HG02840 (cell line): ENCODE results near the gene TNIP1.

ENCODE experiments used
- ATAC-seq: cut with Tn5 transposase; IDR thresholded peaks from one replicate; pipeline ENCODE4 v1.9.1; 2021; ENCODE audit warnings: mild to moderate bottlenecking, moderate library complexity, moderate number of reproducible peaks; ENCODE audit not compliant: unreplicated experiment, low FRiP score

TNIP1 gene

DNA sequence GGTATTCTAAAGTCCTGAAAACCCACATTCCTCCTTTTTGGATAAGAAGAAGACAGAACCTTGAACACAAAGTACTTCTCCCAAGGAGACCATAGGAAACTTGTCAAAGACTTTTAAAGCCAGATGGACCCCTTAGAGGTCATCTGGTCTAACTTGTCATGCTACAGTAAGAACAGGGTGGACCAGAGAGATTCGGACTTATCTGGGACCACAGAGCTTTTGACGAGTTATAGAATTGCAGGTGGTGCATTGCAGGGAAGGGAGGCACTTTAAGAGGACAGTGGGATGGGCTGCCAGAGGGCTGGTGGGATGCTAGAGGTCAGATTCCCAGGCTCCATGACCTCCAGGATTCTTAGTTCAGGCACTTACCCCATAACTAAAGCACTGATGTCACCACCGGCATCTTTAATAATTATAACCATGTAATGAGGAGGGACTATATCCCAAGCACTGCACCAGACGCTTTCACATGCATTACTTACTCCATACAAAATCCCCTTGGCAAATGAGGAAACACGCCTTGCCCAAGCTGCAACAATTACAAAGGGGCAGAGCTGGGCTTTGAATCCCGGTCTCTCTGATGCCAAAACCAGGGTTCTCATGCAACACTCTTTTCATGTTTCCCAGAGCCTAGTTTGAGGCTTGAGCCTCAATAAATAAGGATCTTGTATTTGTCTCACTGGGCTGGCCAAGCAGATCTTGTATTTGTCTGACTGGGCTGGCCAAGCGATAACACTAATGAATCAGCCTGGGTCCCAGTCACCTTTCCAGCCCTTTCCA, 73.2 kb downstream of the TNIP1 start:
- ATAC-seq: no peak

DNA sequence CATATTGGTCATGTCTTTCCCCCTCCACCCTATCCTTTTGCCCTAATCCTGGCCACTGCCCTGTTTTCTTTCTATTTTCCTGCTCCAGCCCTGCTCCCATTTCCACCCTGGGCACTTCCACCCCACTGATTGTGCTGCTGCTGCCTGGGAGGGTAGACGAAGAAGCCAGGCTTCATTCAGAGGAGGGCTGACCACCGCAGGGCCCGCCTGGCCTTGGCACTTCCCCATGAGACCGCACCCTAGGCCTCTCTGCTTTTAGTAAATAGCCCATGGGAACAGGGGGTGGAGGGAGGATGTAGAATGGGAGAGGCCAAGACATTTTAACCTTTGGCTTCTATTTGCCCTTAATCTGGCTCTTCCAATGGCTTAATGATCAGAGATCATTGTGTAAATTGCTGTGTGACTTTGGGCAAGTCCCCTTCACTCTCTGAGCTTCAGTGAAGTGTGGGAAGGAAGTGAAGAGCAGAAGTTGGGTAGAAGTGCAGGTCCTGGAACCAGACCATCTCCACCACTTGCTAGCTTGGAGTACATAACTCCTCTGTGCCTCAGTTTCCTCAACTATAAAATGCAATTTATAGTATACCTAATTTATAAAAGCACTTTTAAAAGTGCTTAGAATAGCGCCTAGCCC, 74.0 kb downstream of the TNIP1 start:
- ATAC-seq: no peak

DNA sequence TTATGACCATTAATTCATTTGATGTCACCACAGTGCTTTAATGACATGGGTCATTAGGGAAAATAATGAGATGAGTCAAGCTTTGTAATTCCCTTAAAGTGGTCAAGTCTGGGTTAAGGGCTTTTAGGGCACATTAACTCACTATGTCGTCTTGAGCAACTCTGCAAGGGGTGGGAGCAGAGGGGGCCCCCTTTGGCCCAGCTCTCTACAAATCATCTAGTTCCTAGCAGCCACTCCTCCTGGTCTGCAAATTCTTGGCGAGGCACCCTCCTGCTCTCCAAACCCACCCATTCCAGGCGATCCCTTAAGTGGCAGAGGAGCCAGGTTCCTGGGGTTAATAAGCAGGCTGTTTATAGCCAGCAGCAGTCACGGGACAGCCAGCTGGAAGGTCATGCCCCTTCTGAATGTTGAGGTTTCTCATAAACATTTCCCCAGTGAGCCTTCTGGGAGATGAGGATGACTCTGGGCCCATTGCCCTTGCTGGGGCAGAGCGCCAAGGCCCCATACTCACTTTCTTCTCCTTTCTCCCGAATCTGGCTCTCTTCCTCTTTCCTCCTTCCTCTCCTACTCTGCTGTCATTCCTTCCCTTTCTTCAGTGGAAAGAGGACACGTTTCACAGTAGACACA, 74.8 kb downstream of the TNIP1 start:
- ATAC-seq: no peak

DNA sequence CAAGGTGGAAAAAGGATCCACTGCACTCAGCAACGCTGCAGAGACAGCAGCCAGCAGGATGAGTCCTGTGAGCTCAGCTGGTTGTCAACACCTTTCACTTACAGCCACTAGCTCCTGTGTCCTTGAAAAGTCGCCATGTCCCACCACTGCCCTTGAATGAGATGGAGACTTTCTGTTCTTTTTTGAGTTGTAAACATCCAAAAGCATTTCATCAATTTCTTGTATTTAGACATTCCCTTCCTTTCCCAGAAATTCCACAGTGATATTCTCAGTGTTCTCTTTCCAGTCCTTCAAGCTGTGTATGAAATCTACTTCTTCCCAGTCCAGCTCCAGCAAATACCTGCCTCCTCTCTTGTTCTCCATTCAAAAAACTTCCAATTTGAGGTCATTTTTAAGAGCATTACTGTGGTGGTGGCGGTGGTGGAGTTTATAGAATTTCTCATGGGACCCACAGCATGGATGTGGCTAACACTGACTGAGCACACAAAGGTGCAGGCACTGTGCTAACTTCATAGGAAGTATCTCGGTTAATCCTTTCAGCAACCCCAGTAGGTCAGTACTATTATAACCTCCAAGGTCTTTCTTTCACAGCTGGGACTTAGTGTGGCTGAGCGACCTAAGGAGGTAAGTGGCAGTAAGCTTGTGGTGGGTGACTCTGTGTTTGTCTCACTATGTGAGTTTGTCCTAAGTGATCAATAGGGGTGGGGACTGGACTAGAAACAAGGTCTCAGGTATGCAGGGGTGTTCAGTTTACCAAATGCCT, 75.5 kb downstream of the TNIP1 start:
- no peak for ATAC-seq

DNA sequence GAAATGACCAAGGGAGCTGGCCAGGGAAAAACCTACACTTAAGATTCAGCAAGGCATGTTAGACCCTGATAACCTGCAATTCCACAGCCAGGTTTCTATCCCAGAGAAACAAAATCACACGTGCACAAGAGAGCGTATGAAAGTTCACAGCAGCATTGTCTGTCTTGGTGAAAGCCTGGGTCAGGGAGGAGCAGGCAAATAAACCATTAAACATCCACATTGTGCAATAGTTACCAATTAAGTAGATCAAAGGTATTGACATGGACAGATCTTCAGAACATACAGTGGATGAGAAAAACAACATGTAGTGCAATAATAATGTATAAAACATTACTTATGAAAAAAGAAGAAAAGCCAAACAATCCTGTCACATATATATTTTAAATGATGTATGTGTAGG, 76.3 kb downstream of the TNIP1 start:
- ATAC-seq: no peak

DNA sequence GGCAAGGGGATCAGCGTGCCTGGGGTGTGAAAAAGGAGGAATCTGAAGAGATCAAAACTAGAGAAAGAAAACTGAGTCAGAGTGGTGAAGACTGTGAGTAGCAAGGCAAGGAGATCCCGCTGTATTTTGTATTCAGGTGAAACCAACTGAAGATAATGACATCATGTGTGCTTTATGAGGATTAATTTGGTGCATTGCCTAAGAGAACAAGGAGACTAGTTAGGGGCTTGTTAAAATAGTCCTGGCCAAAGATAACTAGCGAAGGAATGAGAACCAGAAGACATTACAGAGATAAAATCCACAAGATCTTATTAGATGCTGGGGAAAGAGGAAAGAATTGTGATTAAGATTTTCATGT, 77.4 kb downstream of the TNIP1 start:
- ATAC-seq: no peak

DNA sequence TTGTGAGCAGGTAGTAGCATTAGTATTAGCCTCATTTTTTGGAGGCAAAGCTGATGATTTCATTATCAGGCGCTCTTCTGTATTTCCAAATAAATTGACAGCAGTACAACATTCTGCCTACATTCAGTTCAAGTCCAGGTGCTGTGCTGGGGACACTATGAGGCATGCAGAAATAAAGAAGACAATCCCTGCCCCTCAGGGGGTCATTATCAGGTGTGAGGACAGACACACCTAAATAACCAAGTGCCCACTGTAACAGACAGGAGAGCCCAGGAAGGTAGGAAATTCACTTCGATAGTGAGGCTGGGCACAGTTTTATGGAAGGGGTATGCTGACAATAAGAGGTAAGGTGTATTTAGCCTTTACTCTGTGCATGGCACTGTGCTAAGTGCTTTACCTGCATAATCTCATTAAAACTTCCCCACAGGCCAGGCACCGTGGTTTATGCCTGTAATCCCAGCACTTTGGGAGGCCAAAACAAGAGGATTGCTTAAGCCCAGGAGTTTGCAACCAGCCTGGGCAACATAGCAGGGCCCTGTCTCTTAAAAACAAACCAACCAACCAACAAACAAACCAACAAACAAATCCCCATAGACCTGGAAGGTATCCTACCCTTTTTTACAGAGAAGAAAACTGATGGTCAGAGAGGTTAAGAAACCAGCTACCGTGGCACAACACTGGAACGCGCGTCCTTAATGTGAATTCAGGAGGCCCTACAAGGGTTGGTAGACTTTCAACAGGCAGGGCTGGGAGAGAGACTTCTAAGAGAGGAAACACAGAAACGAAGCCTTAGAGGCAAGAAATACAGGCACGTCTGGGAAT, 77.9 kb downstream of the TNIP1 start:
- ATAC-seq: no peak

DNA sequence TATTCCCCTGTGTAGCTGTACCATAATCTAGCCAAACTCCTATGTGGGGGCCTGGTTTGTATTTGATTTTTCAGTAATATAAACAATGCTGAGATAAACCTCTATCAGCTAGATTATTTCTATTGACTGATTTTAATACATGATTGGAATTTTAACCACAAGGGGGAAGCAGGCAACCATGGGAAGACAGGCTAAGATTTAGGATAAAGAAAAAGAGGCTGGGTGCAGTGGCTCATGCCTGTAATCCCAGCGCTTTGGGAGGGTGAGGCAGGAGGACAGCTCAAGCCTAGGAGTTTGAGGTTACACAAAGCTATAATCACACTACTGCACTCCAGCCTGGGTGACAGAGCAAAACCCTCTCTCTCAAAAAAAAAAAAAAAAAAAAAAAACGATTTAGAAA, 78.6 kb downstream of the TNIP1 start:
- no peak for ATAC-seq

DNA sequence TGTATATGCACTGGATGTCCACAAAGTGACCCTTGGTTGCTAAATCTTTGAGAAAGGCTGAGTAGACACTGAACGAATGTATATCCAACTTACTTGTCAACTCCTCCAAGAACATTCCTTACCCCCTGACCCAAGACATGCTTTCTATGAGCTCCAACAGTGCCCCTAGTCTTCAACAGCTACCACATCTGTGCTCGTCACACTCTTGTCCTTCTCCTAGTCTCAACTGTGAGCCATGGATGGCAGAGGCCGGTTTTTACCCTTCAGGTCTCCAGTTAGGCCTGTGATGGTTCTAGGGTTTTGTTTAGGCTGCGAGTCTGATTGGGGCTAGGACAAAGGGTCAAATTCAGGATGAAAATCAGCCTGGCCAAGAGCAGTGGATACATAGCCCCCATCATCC, 79.4 kb downstream of the TNIP1 start:
- no peak for ATAC-seq

DNA sequence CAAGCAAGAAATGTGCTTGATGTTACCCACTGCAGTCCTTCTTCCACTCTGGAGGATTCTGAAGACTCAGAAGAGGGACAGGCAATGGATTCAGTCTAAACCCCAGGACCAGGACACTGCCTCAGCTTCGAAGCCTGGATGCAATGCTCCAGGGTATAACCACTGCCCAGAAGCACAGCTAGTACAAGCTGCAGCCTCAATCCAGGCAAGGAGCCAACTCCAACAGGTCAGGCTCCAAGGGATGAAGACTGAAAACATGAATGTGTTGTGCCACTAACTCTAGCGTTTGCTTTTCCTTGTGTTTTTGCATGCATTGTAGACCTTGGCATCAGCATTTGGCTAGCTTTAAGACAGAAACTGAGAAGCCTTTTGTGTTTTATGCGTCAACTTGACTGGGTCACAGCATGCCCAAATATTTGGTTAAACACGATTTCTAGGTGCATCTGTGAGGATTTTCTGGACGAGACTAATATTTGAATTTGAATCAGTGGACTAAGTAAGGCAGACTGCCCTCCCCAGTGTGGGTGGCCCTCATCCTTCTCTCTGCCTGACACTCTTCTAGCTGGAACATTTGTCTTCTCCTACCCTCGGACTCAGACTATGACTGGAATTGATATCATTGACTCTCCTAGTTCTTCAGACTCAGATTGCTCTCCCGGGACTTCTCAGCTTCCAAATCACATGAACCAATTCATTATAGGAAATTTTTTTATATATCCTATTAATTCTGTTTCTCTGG, 81.0 kb downstream of the TNIP1 start:
- ATAC-seq: no peak

DNA sequence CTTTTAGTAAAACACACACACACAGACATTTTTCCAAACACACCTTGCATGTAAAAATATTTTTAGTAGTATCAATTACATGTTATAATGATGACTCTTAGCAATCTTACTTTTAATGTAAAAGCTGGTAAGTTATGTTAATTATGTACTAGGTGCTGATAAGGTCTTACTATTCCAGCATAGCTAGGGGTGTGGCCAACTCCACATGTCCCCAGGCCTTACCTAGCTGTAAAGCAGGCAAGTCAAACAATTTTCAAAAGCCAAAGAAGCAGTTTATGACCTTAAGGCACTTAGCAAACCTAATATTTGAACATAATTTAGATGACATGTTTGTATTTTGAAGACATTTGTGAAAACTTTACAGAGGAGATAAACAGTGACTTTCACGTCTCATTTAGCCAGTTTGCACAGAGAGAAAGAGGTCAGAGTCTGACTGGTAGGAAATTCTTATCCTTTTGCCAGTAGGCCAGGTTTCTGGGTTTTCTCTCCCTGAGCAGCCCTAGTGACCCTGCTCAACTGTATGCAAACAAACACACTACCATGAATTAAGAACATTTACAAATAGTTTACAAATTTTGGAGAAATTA, 86.9 kb downstream of the TNIP1 start:
- no peak for ATAC-seq

DNA sequence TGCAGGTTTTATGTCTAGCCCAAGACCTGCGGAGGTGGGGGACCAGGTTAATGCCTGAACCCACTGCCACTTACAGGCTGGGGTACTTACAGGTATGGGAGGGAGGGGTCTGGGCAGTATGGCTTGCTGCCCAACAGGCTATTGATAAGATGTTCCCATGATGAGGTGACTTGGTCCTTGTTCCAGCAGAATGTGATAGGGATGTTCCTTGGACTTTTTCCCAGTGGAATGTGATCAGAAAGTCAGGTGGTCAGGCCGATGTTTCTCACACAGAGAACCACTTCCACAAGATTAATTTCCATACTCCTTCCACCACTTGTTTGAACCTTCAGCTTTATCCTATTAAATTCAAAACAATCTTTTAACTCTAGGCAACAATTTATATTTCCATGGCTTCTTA, 87.4 kb downstream of the TNIP1 start:
- no peak for ATAC-seq

DNA sequence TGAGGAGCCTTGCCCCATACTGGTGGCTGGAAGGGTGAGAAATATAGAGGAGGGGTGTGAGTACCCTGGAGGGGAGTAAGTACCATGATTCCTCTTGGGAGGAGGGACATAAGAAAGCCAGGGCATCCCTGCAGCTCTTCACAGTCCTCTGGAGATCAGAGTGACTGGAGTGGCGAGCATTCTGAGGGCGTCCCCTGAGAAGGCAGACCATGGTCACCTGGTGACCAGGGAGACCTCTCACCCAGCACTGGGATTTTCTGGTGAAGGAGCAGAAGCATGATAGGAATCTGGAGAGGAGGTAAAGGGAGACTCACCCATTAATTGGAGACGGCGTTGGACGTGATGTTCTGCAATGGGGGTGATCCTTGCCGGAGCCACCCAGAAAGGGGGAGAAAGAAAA, 88.1 kb downstream of the TNIP1 start:
- no peak for ATAC-seq

DNA sequence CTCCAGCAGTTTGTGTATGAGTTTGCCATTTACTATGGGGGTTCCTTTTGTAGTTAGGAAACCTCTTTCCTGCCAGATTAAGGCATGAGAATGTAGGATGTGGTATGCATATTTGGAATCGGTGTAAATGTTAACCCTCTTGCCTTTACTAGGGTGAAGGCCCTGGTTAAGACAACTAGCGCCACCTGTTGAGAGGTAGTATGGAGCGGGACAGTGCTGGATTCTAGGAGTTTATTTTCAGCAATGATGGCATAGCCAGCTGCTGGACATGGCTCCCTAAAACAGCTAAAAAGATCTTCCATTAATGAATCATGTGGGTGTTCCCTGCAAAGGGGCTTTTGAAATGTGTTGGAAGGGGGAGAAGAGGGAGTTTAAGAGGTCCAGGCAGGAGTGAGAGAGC, 91.1 kb downstream of the TNIP1 start:
- no peak for ATAC-seq

DNA sequence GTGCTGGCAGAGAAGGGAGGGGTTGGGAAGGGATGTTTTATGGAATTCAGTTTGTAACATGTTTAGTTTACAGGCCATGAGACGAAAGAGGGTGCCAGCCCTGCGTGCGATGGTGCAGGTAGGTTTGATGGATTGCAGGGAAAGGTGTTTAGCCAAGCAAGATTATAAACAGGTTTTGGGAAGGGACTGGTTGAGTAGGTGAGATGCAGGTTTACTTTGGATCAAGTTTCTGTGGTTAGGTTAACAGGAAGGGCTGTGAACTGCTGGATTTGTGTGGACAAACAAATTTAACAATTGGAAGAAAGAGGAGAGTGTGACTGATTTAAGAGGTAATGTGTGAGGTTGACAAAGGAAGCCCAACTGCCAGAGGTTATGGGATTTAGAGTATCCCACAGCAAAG, 93.1 kb downstream of the TNIP1 start:
- no peak for ATAC-seq
